ENCODE measurements around the gene SPINT3.

DNA sequence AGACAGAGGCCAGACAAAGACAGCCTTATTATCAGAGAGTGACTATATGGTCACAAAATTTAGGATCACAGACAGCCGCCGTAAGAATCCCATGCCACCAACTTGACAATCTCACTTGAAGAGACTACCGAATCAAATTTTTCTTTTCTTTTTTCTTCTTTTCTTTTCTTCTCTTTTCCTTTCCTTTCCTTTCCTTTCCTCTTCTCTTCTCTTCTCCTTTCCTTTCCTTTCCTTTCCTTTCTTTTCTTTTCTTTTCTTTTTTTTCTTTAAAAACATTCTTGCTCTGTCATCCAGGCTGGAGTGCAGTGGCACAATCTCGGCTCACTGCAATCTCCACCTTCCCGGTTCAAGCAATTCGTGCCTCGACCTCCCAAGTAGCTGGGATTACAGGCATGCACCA, 33.0 kb upstream of the SPINT3 start:
- no peak for TF ChIP-seq CTCF (IDR thresholded peaks at IDR 0.05)
- no peak for TF ChIP-seq TCF7L2 (IDR thresholded peaks at IDR 0.05; ENCODE audit: low read depth, low read length)
